Ishikawa (cell line): ENCODE results near the gene TRPV4.

ENCODE experiments used
- CEBPB ChIP-seq: IDR thresholded peaks from 2 replicates; pipeline ENCODE4 v1.6.1; 2012
- CREB1 ChIP-seq: IDR thresholded peaks from 2 replicates; pipeline ENCODE4 v1.6.1; 2012; ENCODE audit warnings: low read depth
- EGR1 ChIP-seq: IDR thresholded peaks from 2 replicates; pipeline ENCODE4 v1.6.1; 2012
- EP300 ChIP-seq: IDR thresholded peaks from 2 replicates; pipeline ENCODE4 v1.6.1; 2012; ENCODE audit warnings: borderline replicate concordance
- FOXM1 ChIP-seq: IDR thresholded peaks from 2 replicates; pipeline ENCODE4 v1.6.1; 2012; ENCODE audit warnings: low read depth, borderline replicate concordance
- NFIC ChIP-seq: IDR thresholded peaks from 2 replicates; pipeline ENCODE4 v1.6.1; 2012
- RAD21 ChIP-seq: IDR thresholded peaks from 2 replicates; pipeline ENCODE4 v1.6.1; 2012; ENCODE audit warnings: low read depth
- REST ChIP-seq: IDR thresholded peaks from 2 replicates; pipeline ENCODE4 v1.6.1; 2012; ENCODE audit warnings: low read depth, mild to moderate bottlenecking
- TAF1 ChIP-seq: IDR thresholded peaks from 2 replicates; pipeline ENCODE4 v1.6.1; 2012; ENCODE audit warnings: low read depth, mild to moderate bottlenecking
- TCF12 ChIP-seq: IDR thresholded peaks from 2 replicates; pipeline ENCODE4 v1.6.1; 2012; ENCODE audit warnings: low read depth
- TEAD4 ChIP-seq: IDR thresholded peaks from 2 replicates; pipeline ENCODE4 v1.6.1; 2012
- USF1 ChIP-seq: IDR thresholded peaks from 2 replicates; pipeline ENCODE4 v1.6.1; 2012
- YY1 ChIP-seq: IDR thresholded peaks from 2 replicates; pipeline ENCODE4 v1.6.1; 2012; ENCODE audit warnings: low read depth
- ZBTB7A ChIP-seq: IDR thresholded peaks from 2 replicates; pipeline ENCODE4 v1.6.1; 2012; ENCODE audit warnings: low read depth
- TF ChIP-seq, protein P1 (sequence below): IDR thresholded peaks from 2 replicates; pipeline ENCODE4 v1.6.1; 2012

Gene TRPV4

DNA sequence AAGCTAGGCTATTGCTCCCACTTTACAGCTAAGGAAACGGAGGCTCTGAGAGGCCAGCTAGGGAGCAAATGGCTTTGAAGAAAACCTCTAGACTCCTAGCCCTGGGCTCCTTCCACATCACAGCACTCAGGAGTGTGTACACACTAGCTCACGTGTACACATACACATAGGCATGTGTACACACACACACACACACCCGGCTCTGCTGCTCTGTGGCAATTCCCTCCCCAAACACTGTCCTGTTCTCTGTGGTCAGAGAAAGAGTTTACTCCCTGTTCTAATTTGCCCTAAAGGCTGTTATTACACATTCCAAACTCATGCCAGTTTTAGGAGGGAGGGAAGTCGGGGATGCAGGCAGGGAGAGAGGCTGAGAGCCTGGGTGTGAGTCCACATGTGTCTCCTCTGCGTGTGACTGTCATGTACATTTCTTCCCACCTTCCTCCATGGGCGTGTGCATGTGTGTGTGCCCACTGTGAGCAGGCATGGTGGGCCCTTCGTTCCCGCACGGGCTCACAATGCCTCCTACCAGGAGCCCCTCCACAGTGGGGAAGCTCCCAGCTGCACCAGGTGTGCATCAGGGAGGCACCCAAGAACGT is 14.2 kb downstream of the TRPV4 start:
- TF ChIP-seq CREB1 (no peak), CEBPB (no peak), RAD21 (no peak), EGR1 (no peak), NFIC (no peak), TEAD4 (no peak), FOXM1 (no peak)

DNA sequence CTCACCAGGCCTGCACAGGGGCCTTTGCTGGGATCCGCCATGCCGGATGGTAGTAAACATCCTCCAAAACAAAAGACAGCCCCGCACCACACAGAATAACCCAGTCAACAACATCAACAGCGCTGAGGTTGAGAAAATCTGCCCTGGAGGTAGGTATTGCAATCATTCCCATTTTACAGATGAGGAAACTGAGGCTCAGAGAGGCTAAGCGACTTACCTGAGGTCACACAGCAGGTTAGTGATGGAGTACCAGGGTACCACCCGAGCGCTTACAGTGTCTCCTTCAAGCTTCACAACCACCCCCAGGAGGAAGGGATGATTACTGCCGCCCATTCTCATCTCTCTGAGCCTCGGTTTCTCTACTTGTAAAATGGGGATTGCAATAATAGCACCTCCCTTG is 14.9 kb downstream of the TRPV4 start:
- TF ChIP-seq NFIC (no peak), EP300 (no peak), TAF1 (no peak), EGR1 (no peak), TEAD4 (no peak), USF1 (no peak), RAD21 (no peak)

DNA sequence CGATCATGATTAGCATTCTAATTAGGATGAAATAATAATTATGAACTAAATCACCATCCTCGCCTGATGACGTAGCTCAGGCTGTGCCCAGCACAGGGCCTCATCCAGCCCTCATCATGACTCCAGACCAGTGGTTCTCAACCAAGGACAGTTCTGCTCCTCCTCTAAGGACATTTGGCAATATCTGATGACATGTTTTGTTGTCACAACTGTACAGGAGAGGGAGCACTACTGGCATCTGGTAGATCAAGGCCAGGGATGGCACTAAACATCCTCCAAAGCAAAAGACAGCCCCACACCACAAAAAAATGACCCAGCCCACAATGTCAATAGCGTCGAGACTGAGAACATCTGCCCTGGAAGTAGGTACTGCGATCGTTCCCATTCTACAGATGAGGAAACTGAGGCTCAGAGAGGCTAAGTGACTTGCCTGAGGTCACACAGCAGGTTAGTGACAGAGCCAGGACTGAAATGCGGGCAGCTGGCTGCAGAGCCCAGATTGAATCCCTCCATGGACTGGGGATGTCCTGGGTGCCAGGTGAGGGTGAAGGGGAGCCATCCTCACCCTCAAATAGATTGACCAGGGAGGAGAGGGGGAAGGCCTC is 15.5 kb downstream of the TRPV4 start:
- TF ChIP-seq NFIC: no peak
- TF ChIP-seq, protein P1, sequence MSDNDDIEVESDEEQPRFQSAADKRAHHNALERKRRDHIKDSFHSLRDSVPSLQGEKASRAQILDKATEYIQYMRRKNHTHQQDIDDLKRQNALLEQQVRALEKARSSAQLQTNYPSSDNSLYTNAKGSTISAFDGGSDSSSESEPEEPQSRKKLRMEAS: no peak
- no peak for TF ChIP-seq CEBPB
- TF ChIP-seq EP300: no peak
- TF ChIP-seq EGR1: no peak
- TF ChIP-seq ZBTB7A: no peak
- TF ChIP-seq TCF12: no peak
- no peak for TF ChIP-seq FOXM1
- TF ChIP-seq TEAD4: no peak
- no peak for TF ChIP-seq REST
- no peak for TF ChIP-seq YY1
- TF ChIP-seq USF1: no peak
- TF ChIP-seq TAF1: no peak

DNA sequence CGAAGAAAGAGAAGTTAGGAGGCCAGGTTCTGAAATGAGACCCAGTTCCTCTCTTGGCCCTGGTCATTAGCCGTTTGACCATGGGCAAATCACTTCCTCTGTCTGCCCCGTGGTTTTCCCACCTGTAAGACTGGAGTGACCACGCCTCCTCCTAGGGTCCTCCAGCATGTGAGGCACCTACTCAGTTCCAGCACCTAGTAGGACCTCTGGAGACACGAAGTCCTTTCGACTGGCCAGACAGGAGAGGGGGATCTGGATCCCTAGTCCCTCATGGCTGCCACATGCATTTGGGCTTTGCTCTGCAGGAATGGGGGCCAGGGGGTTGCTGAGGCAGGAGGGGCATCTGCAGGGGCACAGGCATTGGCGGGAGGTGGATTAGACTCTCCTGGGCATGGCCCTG is 16.3 kb downstream of the TRPV4 start:
- no peak for TF ChIP-seq ZBTB7A

GRCh38 chr12:109815757-109816617 is 17.2 kb downstream of the TRPV4 start:
- TF ChIP-seq EP300 (no peak), FOXM1 (no peak), USF1 (no peak), EGR1 (no peak), ZBTB7A (no peak), NFIC (no peak), RAD21 (no peak), CEBPB (no peak), TCF12 (no peak), CREB1 (no peak), TAF1 (no peak), REST (no peak), TEAD4 (no peak), YY1 (no peak)
- TF ChIP-seq, protein P1: no peak
